HG03378 (cell line): Measurements from ENCODE around the gene SYNGR2.

Experiments
- ATAC-seq: cut with Tn5 transposase; IDR thresholded peaks from one replicate; pipeline ENCODE4 v1.9.1; 2021; ENCODE audit warnings: mild to moderate bottlenecking, moderate library complexity; ENCODE audit not compliant: unreplicated experiment

The SYNGR2 gene

DNA sequence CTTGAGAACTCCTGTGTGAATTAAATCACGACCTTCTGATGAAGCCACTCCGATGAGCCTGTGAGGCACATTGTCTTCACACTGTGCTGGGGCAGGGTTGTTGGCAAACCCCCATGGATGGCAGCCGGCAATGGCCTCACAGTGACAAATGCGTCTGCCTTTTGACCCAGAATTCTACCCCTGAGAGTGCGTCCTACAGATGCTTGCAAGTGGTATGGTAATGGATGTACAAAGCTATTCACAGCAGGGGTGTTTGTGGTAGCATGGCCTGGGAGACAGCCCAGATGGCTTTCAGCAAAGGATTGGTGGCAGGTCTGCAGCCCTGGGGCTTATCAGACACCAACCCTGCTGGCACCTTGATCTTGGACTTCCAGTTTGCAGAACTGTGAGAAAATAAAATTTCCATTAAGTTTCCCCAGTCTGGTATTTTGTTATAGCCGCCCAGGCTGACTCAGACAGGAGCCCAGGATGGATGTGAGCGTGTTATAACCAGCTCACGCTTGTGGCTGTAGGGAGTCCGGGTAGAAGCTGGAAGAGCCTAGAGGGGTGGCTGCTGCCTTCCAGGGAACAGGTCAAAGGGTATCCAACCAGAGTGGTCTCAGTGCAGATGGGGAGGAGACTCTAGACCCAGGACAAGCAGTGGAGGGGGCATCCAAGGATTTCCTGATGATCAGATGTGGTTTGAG, 28.9 kb downstream of the SYNGR2 start:
- no peak for ATAC-seq

DNA sequence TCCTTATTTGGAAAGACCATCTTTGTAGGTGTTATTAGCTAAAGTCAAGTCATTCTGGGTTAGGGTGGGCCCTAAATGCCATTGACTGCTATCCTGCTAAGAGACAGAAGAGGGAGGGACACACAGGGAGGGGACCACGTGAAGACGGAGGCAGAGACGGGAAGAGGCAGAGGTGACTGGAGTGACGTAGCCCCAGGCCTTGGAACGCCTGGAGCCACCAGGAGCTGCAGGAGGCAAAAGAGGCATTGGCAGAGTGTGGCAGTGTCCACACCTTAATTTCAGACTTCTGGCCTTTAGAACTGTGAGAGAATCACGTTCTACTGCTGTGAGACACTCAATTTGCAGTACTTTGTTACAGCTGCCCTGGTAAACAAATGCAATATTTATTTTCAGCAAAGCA, 32.1 kb downstream of the SYNGR2 start:
- ATAC-seq: no peak

DNA sequence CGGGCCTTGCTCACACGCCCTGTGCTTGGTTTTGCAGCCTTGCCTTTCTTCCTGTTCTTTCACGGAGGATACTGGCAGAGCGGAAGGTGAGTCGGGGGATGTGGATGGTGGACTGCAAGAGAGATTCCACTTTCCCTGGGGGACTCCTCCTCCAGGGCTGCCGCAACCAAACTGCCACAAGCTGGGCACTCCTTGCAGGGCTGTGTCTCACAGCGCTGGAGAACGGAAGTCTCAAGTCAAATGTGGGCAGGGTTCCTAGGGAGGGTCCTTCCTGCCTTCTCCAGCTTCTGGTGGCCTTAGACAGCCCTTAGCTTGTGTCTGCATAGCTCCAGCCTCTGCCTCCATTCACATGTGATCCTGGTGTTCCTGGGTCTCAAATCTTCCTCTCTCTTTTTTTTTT, 34.3 kb downstream of the SYNGR2 start:
- ATAC-seq: no peak

DNA sequence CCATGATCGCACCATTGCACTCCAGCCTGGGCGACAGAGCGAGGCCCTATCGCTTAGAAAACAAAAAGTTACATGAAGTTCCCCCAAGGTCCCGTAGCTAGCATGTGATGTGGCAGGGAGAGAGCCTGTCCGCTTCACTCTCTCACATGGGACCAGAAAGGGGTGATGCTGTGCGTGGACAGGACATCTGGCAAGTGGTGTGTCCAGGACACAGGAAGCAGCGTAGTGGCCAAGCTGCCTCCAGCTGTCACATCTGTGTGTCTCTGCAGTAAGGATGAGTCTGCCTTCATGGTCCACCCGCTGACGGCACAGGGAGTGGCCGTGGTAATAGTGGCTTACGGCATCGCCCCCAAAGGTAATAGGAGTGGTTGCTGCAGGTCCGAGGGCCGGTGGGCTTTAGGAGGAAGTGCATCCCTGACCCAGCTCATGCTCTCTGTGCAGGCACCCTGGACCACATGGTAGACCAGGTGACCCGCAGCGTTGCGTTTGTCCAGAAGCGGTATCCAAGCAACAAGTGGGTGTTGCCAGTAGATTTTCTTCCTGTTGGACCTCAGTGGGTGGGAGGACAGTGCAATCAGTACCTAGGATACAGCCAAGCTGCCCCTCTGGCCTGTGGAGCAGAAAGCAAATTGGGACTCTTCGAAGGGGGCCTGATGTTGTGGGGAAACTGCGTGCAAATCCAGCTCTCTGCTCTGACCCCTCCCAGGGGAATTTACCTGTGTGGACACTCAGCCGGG, 36.2 kb downstream of the SYNGR2 start:
- no peak for ATAC-seq

DNA sequence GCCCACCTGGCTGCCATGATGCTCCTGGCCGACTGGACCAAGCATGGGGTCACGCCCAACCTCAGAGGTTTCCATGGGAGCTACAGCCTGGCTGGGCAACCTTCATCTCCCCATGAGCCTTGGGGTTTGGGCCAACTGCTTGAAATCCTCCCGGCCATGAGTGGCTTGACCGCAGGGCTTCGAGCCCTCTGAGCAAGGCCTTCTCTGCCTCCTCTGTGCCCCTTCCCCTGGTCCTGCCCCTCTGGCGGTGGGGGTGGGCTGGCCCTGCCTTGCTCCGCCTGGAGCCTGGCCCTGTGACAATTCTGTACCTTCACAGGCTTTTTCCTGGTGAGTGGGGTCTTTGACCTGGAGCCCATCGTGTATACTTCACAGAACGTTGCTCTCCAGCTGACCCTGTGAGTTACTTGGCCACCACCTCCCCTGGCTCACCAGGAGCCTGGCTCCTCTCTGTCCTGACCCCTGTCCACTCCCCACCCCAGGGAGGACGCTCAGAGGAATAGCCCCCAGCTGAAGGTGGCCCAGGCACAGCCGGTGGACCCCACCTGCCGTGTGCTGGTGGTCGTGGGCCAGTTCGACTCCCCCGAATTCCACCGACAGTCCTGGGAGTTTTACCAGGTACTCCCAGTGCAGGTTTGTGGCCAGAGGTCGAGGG, 36.9 kb downstream of the SYNGR2 start:
- ATAC-seq: no peak

DNA sequence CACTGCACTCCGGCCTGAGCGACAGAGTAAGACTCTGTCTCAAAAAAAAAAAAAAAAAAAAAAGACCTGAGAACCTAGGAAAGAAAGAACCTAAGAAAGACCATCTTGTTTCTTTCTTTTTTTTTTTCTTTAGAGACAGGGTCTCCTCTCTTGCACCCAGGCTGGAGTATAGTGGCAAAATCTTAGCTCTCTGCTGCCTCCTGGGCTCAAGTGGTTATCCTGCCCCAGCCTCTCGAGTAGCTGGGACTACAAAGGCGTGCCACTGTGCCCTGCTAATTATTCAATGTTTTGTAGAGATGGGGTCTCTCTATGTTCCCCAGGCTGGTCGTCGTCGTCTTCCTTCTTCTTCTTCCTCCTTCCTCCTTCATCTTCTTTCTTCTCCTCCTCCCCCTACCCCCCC, 37.9 kb downstream of the SYNGR2 start:
- no peak for ATAC-seq

DNA sequence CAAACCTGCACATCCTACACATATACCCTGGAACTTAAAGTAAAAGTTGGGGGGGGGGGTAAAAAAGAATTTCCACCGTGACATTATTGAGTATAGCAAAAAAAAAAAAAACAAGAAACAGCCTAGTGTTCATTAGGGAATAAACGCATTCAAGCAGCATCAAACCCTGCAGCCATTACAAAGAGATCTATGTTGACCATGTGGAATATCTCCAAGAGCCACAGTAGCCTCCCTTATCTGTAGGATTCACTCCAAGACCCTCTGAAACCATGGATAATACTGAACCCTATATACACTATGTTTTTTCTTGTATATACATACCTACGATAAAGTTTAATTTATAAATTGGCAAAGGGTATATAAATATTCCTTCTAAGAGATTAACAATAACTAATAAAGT, 40.1 kb downstream of the SYNGR2 start:
- no peak for ATAC-seq

DNA sequence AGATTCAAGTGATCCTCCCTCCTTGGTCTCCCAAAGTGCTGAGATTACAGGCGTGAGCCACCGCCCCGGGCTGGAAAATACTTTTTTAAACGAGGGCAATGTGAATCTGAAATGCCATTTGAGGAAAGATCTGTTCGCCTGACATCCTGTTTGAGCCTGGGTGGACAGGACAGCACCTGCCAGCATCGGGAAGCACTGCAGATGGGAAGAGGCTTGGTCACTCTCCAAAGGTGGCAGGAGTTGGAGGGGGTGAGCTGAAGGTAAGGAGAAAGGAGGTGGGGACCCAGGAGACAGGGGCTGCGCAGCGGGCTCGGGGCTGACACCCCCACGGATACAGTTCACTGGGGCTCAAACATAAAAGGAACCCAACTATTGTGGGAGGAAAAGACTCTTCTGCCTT, 41.7 kb downstream of the SYNGR2 start:
- ATAC-seq: no peak

DNA sequence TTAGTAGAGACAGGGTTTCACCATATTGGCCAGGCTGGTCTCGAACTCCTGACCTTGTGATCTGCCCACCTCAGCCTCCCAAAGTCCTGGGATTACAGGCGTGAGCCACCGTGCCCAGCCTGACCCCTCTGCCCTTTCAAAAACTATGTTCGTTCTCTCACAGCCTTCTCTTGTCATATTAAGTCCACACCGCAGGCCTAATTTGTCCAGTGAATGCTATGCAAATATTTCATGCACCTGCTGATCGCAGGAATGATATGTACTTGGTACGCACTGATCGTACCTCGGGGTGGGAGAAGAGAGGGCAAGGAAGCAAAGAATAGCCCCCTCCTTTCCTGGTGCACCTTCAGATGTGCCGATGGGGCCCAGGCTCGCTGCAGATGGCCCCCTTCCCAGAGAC, 42.7 kb downstream of the SYNGR2 start:
- no peak for ATAC-seq

DNA sequence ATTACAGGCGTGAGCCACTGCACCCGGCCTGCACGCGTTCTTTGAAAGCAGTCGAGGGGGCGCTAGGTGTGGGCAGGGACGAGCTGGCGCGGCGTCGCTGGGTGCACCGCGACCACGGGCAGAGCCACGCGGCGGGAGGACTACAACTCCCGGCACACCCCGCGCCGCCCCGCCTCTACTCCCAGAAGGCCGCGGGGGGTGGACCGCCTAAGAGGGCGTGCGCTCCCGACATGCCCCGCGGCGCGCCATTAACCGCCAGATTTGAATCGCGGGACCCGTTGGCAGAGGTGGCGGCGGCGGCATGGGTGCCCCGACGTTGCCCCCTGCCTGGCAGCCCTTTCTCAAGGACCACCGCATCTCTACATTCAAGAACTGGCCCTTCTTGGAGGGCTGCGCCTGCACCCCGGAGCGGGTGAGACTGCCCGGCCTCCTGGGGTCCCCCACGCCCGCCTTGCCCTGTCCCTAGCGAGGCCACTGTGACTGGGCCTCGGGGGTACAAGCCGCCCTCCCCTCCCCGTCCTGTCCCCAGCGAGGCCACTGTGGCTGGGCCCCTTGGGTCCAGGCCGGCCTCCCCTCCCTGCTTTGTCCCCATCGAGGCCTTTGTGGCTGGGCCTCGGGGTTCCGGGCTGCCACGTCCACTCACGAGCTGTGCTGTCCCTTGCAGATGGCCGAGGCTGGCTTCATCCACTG, 45.8 kb downstream of the SYNGR2 start, which contains the start of gene BIRC5:
BIRC5 (plus strand) TSS at position 238 of the 690 bp plus-strand sequence; CDS start at position 302, 64 bp downstream.
- no peak for ATAC-seq

DNA sequence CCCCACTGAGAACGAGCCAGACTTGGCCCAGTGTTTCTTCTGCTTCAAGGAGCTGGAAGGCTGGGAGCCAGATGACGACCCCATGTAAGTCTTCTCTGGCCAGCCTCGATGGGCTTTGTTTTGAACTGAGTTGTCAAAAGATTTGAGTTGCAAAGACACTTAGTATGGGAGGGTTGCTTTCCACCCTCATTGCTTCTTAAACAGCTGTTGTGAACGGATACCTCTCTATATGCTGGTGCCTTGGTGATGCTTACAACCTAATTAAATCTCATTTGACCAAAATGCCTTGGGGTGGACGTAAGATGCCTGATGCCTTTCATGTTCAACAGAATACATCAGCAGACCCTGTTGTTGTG, 46.3 kb downstream of the SYNGR2 start:
- no peak for ATAC-seq

DNA sequence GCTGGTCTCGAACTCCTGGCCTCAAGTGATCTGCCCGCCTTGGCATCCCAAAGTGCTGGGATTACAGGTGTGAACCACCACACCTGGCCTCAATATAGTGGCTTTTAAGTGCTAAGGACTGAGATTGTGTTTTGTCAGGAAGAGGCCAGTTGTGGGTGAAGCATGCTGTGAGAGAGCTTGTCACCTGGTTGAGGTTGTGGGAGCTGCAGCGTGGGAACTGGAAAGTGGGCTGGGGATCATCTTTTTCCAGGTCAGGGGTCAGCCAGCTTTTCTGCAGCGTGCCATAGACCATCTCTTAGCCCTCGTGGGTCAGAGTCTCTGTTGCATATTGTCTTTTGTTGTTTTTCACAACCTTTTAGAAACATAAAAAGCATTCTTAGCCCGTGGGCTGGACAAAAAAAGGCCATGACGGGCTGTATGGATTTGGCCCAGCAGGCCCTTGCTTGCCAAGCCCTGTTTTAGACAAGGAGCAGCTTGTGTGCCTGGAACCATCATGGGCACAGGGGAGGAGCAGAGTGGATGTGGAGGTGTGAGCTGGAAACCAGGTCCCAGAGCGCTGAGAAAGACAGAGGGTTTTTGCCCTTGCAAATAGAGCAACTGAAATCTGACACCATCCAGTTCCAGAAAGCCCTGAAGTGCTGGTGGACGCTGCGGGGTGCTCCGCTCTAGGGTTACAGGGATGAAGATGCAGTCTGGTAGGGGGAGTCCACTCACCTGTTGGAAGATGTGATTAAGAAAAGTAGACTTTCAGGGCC, 51.2 kb downstream of the SYNGR2 start:
- no peak for ATAC-seq
